Measurements from ENCODE around the gene DPP3.

Gene DPP3

DNA sequence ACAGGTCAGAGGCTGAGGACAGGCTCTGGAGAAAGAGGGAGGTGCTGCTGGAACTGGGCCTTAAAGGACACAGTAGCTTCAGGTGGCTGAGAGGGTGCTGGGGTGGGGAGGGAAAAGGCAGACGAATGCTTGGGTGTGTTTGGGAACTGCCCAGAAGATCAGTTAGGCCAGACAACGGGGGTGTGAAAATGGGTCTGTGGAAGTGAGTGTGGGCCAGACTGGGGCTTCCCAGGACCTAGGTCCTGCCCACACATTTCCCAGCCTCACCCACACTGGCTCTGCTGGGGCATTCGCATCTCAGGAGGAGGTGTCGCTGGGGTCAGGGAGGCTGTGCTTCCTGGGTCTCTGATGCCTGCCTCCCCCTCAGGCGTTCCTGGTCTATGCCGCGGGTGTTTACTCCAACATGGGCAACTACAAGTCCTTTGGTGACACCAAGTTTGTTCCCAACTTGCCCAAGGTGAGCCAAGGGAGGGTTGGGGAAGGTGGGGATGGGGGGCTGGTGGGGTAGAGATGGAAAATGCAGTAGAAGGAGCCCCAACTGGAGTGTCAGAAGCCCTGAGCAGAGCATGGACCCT lies 4.7 kb downstream of the DPP3 start:
- no peaks in the 10 kb centered on the region for H3K36me3 ChIP-seq (ENCODE audit: insufficient read depth)
- peaks cover 7% of the 10 kb centered on the region for H3K4me1 ChIP-seq (ENCODE audit: low read depth, poor library complexity, severe bottlenecking)
- no peak overlapping the region for H2AFZ ChIP-seq (ENCODE audit: low read depth)
- H3K79me2 ChIP-seq (ENCODE audit: insufficient read depth, low read depth), result peaks cover 7% of the 10 kb centered on the region; the same call in 1 of the 2 replicates
- H4K20me1 ChIP-seq (ENCODE audit: insufficient read depth), result no peaks in the 10 kb centered on the region
- H3K4me2 ChIP-seq, result no peak overlapping the region
- H3K27me3 ChIP-seq (ENCODE audit: insufficient read depth, low read depth), result no peaks in the 10 kb centered on the region
- no peak overlapping the region for H3K27ac ChIP-seq
- no peak overlapping the region for H3K9ac ChIP-seq
- H3K4me3 ChIP-seq (IDR thresholded peaks at IDR 0.05; ENCODE audit: insufficient read depth, low read depth, low read length), result no peak overlapping the region
- TF ChIP-seq, protein P1, sequence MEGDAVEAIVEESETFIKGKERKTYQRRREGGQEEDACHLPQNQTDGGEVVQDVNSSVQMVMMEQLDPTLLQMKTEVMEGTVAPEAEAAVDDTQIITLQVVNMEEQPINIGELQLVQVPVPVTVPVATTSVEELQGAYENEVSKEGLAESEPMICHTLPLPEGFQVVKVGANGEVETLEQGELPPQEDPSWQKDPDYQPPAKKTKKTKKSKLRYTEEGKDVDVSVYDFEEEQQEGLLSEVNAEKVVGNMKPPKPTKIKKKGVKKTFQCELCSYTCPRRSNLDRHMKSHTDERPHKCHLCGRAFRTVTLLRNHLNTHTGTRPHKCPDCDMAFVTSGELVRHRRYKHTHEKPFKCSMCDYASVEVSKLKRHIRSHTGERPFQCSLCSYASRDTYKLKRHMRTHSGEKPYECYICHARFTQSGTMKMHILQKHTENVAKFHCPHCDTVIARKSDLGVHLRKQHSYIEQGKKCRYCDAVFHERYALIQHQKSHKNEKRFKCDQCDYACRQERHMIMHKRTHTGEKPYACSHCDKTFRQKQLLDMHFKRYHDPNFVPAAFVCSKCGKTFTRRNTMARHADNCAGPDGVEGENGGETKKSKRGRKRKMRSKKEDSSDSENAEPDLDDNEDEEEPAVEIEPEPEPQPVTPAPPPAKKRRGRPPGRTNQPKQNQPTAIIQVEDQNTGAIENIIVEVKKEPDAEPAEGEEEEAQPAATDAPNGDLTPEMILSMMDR (conservative IDR thresholded peaks at IDR 0.05; ENCODE audit: low read depth, low read length), result no peak

DNA sequence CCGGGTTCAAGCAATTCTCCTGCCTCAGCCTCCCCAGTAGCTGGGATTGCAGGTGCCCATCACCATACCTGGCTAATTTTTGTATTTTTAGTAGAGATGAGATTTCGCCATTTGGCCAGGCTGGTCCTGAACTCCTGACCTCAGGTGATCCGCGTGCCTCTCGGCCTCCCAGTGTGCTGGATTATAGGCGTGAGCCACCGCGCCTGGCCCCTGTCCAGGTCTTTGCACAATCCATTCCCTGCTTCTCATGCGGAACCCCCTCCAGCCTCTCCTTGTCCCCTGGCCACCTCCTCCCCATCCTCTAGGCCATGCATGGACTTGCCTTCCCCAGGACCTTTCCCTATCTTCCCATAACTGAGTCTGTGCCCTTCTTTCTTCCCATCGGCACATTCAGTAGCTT lies 8.7 kb downstream of the DPP3 start:
- TF ChIP-seq, protein P1 (conservative IDR thresholded peaks at IDR 0.05; ENCODE audit: low read depth, low read length), result no peak
- Histone ChIP-seq H3K79me2 (ENCODE audit: insufficient read depth, low read depth) (no peaks in the 10 kb centered on the region), H3K4me3 (IDR thresholded peaks at IDR 0.05; ENCODE audit: insufficient read depth, low read depth, low read length) (no peak overlapping the region), H2AFZ (ENCODE audit: low read depth) (no peak overlapping the region), H4K20me1 (ENCODE audit: insufficient read depth) (no peaks in the 10 kb centered on the region), H3K27me3 (ENCODE audit: insufficient read depth, low read depth) (no peaks in the 10 kb centered on the region), H3K4me1 (ENCODE audit: low read depth, poor library complexity, severe bottlenecking) (peaks cover 10% of the 10 kb centered on the region), H3K4me2 (no peak overlapping the region), H3K9ac (no peak overlapping the region), H3K27ac (no peak overlapping the region), H3K36me3 (ENCODE audit: insufficient read depth) (no peaks in the 10 kb centered on the region)

DNA sequence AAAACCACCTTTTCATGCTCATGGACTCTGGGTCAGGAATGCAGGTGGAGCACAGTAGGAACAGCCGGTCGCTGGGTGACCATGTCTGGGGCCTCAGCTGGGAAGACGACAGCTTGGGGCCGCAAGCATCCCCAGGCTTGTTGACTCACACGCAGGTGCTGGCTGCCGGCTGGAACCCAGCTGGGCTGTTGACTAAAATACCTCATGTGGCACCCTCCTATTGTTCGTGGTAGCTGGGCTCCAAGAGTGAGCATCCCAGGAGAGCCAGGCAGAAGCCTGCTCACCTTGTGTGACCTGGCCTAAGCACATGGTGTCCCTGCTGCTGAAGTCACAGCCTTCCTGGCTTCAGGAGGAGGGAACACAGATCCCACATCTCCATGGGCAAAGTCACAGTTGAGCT lies 9.4 kb downstream of the DPP3 start:
- Histone ChIP-seq H3K27ac (no peak overlapping the region), H3K4me3 (IDR thresholded peaks at IDR 0.05; ENCODE audit: insufficient read depth, low read depth, low read length) (no peak overlapping the region), H3K79me2 (ENCODE audit: insufficient read depth, low read depth) (no peaks in the 10 kb centered on the region), H3K4me1 (ENCODE audit: low read depth, poor library complexity, severe bottlenecking) (peaks cover 10% of the 10 kb centered on the region), H3K27me3 (ENCODE audit: insufficient read depth, low read depth) (no peaks in the 10 kb centered on the region), H2AFZ (ENCODE audit: low read depth) (no peak overlapping the region), H4K20me1 (ENCODE audit: insufficient read depth) (no peaks in the 10 kb centered on the region), H3K36me3 (ENCODE audit: insufficient read depth) (no peaks in the 10 kb centered on the region), H3K4me2 (no peak overlapping the region), H3K9ac (no peak overlapping the region)
- TF ChIP-seq, protein P1 (conservative IDR thresholded peaks at IDR 0.05; ENCODE audit: low read depth, low read length), result no peak

DNA sequence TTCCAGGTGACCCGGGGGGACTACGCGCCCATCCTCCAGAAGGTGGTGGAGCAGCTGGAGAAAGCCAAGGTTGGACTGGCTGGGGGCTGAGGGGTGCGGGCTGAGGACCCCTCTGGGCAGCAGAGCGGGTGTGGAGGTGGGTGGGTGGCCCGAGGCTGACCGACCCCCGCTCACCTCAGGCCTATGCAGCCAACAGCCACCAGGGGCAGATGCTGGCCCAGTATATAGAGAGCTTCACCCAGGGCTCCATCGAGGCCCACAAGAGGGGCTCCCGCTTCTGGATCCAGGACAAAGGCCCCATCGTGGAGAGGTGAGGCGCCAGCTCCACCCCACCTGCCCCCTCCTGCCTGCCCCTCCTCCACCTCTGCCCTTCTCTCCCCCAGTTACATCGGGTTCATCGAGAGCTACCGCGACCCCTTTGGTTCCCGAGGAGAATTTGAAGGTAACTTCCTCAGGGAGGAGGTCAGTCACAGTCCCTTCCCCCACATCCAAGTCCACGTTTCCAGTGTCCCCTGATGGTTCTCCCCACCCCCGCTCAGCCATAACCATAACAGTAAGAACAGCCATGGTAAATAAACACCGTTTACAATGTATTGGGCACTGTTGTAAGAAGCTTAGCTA lies 11.2 kb downstream of the DPP3 start:
- no peak overlapping the region for H2AFZ ChIP-seq (ENCODE audit: low read depth)
- H3K4me2 ChIP-seq, result no peak overlapping the region
- no peak overlapping the region for H3K4me3 ChIP-seq (IDR thresholded peaks at IDR 0.05; ENCODE audit: insufficient read depth, low read depth, low read length)
- TF ChIP-seq, protein P1 (conservative IDR thresholded peaks at IDR 0.05; ENCODE audit: low read depth, low read length), result 0 out of 2 replicates have a peak, but pooled peaks have one; percentile 19
- H3K79me2 ChIP-seq (ENCODE audit: insufficient read depth, low read depth), result no peaks in the 10 kb centered on the region
- no peak overlapping the region for H3K27ac ChIP-seq
- no peak overlapping the region for H3K9ac ChIP-seq
- no peaks in the 10 kb centered on the region for H3K27me3 ChIP-seq (ENCODE audit: insufficient read depth, low read depth)
- H3K36me3 ChIP-seq (ENCODE audit: insufficient read depth), result no peaks in the 10 kb centered on the region
- no peaks in the 10 kb centered on the region for H4K20me1 ChIP-seq (ENCODE audit: insufficient read depth)
- H3K4me1 ChIP-seq (ENCODE audit: low read depth, poor library complexity, severe bottlenecking), result peaks cover 10% of the 10 kb centered on the region
